ENCODE results near the gene PIWIL1.

The PIWIL1 gene

DNA sequence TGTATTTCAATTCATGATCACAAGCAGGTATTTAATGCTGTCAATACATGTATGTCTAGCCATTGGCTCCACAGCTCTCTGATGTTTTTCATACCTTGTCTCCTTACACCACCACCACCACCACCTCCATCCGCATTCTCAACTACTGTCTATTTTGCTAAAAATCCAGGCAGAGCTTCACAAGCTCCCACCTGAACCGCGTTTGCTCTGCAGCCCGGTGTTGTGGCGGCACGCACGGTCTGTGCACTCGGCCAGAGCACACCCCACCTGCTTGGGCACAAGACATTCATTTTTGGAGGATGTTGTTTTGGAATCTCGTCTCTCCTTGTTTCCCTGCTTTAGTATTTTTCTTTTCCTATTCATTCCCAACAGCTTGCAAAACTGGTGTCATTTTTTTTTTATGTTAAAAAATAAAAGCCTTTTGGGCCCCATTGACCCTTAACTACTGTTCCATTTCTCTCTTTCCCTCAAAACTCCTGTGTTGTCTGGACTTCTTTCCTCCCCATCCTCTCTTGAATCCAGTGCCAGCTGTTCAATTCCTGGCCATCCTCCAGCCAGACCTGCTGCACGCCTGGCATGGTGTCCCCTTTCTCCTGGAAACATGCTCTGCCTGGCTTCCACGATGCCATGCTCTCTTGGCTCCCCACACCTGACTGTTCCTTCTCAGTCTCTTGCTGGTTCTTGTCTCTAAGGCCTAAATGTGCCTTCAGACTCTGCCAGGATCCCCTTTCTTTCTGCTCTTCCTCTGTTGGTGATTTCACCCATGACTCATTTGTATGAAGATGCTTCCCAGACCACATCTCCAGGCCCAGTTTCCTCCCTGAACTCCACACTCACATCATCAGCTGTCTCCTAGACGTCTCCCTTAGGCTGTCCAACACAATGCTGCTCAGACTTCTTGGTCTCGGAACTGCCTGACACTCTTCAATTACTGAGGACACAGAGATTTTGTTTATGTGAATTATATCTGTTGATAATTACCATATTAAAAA, 37.9 kb downstream of the PIWIL1 start:
- DNase-seq: no peak

DNA sequence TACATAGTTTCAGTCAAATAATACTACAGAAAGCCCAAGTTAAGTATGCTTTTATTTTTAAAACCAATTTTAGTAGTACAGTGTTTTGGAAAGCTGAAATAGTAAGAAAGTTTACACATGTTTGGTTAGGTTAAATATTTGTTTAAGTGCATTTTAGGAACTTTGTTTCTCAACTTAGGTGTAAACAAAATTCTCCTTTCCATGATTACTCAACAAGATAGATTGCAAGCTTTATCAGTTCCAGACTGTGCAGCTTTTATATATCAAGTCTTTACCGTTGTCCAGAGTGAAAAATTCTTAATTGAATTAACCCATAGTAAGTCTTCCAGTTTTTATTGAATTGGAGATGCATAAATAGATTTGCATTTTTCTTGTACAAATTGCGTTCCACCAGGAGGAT, 45.1 kb downstream of the PIWIL1 start:
- DNase-seq: no peak

DNA sequence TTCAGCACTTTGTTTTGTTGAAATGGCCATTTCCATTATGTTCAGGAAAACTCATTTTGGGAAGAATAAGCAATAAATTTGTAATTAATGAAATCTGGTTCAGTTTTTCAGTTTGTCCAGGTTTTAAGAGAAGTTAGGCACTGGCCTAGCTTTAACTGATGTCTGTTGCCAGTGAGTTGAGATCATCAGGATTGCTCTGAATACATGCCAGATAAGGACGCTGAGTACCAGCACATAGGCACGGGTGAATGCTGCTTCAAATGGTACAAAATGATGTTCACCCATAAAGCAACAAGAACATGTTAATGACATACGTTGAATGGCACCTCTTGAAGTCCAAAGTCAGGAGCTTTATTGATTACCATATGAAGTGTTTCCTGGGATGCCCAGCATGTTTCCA, 46.5 kb downstream of the PIWIL1 start:
- DNase-seq: no peak

DNA sequence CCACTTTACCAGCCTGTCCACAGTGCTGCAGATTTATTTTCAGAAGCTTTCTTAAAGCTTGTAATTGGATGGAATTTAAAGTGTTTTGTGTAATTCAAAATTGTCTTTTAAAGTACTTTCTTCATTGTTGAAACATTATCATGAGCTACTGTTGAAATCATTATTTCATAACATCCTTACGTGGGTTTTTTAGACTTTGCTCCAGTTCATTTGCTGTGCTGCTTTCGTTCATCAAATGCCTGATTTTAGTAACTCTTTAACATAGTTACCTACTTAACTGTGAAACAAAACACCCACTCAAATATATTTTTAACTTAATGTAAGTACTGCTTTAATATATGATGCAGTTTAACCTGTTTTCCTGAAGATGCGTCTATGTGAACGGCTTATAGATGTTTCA, 47.5 kb downstream of the PIWIL1 start:
- DNase-seq: no peak

DNA sequence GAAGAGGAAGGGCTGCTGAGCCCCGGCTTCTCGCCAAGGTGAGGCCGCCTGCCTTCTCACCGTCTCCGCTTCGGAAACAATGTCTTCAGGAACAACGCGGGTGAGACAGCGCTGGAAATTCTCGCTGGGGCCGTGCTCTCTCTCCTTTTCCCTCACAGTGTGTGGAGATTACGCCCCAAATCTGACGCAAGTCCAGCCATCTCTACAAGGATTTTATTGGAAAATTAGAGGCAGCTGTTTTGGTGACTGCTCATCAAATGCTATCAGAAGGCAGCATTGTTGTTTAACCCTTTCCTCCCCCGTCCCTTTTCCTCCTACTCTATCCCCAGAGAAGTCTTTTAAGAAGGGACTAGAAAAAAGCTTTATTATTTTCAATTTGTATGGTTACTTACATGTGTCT, 53.5 kb downstream of the PIWIL1 start:
- no peak for DNase-seq

DNA sequence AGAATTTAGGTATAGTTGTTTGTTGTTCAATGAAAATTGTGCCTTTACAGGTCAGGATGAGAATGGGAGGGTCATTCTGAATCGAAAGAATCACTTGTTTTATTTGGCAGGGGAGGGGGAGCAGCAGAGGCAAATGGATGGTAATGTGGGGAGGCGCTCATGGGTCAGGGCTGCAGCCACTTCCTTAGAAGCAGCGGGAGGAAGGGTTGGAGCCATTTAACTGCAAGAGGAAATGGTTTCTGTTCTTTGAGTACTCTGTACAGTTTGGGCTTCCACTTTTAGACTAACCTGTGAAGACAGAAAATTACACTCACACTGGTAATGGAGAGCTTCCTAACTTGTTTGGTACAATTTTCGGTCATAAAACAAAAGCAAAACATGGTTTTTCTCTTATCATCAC, 57.2 kb downstream of the PIWIL1 start:
- no peak for DNase-seq

DNA sequence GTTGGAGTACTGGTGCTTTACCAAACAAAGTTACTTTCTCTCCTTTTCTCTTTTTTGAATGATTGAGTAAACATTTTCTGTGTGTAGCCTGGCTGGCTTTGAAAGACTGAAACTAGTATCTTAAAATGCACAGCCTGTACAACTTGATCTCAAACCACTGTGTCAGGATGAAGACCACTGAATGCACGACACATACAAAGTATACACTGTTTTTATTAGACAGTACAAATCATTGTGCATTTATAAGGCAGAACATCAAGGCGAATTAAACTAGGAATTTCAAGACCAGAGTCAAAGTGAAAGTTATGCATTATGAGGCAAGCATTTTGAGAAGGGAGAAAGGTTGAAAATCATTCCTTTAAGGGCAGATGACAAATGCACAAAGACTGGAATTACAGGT, 59.0 kb downstream of the PIWIL1 start:
- DNase-seq: no peak

DNA sequence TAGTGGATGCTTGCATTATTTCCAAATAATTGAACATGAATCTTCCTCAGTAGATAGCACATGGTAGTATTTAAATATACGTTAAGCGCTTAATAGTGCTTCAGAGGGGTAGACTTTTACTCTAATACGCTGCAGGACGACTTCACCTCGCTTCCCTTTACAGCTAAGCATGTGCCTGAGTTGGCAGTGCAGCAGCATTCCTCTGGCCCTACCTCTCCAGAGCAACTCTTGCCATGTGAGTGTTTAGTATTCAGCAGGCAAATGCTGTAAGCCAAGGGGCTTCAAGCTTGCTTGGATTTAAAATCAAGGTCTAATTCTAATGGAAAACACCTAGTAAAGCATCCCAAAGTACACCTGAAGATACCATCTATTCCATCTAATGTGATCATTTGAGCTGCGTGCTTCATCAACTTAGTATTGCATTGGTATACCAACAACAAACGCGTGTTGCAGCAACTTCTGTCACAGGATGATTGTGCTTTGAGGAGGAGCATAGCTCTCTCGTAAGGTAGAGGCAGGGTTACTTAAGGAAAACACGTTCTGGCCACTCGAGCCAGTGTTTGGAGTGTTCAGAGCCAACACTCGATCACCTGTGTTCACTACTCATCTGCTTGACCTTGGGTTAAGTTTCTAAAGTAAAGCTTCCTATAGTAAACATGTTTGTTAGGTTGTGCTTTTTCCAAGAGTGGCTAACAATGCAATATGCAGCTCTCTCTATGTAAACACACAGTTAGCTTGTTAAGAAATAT, 60.6 kb downstream of the PIWIL1 start:
- DNase-seq: no peak

DNA sequence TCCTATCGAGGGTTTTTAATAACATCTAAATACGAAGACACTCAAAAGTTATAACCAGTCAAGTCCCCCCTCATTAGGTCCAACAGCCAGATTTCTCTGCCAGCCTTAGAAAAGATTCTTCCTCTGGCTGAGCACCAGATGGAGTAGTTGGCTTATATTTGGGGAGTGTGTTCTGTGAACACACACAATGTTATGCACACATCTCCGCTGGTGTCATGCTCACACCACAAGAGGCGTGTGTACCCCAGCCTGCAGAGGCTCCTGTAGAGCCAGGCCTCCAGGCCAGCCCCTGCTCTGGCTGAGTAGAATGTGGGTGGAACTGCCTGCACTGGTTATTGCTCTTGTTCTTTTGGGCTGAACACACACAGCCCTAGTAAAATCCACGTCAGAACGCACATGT, 64.0 kb downstream of the PIWIL1 start:
- no peak for DNase-seq

DNA sequence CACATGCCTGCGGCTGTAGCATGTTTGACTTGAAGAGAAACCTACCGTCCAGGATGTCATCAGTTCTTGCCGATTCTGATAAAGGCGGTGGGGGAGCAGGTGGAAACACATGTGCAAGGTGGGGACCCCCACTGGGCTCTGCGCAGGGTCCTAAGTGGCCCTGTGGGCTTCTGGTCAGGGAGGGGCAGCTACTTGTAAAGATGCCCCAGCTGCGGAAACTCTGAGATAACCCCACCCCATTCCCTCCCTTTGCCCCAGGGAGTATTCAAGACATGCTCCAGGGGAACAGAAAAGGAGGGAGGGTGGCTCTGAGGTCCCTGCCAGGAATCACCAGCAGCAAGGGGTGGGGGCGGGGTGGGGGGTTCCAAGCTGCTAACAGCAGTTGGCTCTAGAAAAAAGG, 67.6 kb downstream of the PIWIL1 start:
- DNase-seq: no peak

DNA sequence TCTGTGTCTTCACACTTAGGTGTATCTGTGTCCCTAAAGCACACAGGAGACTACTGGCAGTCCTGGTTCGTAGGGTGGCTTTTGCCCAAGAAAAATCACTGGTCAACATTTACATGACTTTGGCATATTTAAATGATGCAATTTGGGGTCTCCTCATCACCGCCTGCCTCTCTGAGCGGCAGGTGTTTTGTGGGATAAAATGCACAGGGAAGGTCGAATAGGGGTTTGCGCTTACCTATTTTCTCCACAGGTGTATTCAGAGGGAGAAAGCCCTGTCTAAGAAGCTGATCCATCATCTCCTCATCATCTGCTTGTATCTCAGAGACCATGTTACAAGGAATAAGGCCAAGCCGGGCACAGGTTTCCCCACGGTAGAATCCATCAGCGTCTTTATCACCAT, 74.7 kb downstream of the PIWIL1 start:
- no peak for DNase-seq

DNA sequence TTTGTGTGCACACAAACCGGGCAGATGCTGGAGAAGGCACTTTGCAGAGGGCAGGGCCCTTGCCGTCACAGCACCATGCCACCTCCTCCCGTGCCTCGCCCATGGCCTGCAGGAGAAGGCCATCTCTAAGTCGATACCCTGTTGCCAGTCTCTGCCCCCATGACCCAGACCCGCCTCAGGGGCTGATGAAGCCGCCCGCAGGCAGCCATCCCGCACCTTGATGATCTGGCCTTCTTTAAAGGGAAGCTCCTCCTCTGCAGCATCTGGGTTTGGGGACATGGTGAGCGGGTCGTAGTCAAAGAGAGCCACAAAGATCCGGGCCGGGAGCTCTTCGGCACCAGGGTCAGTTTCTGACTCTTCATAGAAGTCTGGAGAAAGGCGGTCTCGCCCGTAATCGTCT, 76.2 kb downstream of the PIWIL1 start:
- no peak for DNase-seq

DNA sequence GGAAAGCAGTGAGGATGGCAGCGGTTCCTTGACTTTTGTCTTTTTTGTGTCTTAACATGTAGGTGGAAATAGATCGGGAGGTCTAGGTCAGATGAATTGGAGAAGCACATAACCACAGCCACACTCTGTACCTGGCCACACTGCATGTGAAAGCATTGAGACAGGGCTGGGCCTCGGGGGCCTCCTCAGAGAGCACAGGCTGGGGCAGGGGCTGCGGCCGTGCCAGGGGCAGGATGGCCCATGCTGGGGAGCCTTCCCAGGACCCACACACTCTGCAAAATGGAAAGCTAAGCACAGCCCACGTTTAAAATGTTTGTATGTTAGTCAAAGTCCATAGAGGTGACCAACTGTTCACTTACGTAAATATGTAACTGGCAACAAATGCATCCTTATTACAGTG, 76.7 kb downstream of the PIWIL1 start:
- no peak for DNase-seq

DNA sequence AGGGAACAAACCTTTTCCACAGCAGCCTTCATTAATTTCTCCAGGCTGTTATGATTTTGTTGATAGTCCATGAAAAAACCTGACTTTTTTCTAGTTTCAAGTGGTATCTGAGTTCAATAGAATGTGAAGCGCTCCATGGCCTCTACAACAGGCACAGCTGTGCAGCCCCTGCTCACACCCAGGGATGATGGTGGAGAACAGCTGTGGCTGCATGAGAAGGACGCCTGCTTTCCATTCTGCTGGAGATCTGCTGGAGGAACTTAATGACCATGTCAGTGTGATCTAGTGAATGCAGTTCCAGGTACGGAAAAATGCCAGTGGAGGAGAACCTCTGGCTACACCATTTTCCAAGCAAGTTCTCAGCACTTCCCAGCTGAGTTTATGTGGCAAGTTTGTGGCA, 80.6 kb downstream of the PIWIL1 start:
- no peak for DNase-seq

DNA sequence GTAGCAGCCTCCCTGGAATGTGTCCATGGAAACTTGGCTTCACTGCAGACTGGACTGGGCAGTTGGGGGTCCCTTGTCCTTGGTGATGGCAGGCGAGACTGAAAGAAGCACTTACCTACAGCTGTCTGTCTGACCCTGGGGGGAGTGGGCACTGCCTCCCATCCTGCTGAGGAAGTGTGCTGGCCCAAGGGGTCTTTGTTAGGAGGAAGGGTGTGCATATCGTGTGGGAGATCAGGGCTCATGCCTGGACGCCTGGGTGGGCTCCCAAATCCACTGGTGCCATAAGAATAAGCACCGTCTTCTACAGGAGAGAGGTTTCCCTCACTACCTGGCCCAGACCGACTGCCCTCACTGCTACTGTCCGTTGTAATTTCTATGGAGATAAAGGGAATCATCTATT, 81.4 kb downstream of the PIWIL1 start:
- DNase-seq: no peak

DNA sequence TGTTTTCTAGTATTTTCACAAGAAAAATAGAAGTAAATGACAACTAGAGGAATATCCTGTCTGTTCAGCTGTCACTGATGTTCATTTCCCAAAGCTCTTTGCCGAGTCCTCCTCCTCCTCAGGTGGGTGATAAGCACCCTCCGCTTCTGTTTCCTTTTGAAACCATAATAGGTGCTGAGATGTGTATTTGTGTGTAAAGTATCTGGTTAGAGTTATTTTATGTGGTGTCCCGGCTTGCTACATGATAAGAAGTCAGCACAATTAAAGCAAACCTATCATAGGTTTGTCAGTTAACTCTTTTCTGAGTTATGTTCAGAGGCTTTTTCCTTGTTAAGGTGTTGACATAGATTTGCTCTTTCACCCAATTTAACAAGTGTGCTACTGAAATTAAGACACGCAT, 82.4 kb downstream of the PIWIL1 start:
- DNase-seq: no peak

DNA sequence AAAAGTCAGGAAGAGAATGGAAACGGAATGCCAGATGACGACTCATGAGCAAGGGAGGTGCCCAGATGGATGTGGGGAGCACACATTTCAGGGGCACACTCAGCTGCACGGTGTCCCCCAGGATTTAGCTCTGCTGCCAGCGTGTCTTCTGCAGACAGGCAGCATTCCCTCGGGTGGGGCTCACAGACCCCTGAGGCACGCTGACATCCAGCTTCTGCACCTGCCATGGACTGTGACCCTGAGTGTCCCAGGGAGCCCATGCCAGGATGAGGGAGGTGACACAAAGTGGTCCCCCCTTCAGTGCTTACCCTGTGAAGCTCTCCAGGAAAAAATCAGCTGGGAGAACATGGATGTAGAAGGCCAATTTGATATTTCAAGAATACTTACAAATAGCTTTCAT, 84.2 kb downstream of the PIWIL1 start:
- no peak for DNase-seq
